H1 (cell line): Measurements from ENCODE around the gene DCTN2. TPM values are rescaled to one million over a fixed set of nuclear protein-coding genes. Genes with fewer than 3 reads are reported as not detected.

ENCODE experiments used
- CTCF ChIA-PET: fragments of 300-600 bp; sonication (Branson Sonifier 250); formaldehyde crosslinking; loops from one replicate; lab custom pipeline; 2021; ENCODE audit not compliant: partially characterized antibody; lab: Charles Lee
- POLR2A ChIA-PET: fragments of 300-600 bp; sonication (Branson Sonifier 250); formaldehyde crosslinking; loops from one replicate; lab custom pipeline; 2021; ENCODE audit warnings: inconsistent platforms; ENCODE audit not compliant: partially characterized antibody; lab: Charles Lee
- DNase-seq, 2 experiments: peaks; one replicate each; pipeline versions ENCODE4 v3.0.0 to v3.0.0-alpha.2; 2010 to 2022; ENCODE audit warnings: low spot score in 2 of 2, low read depth in 1 of 2, mixed read lengths in 1 of 2
- FAIRE-seq: peaks from 2 replicates; lab custom pipeline; 2011; peaks lifted over from hg19 to GRCh38; lab: Jason Lieb, UNC
- H2AFZ ChIP-seq: 2 replicates; pipeline ENCODE4 v1.8.1; 2012; ENCODE audit warnings: low read length, inconsistent platforms
- H2AK5ac ChIP-seq: 2 replicates; pipeline ENCODE4 v1.6.1; 2013; ENCODE audit warnings: low read depth, low read length
- H2BK120ac ChIP-seq: replicated peaks from 2 replicates; pipeline ENCODE3; 2013; ENCODE audit warnings: low read depth, low read length, inconsistent platforms
- H2BK12ac ChIP-seq: 2 replicates; pipeline ENCODE4 v1.6.1; 2013; ENCODE audit warnings: low read depth, low read length
- H2BK15ac ChIP-seq: 2 replicates; pipeline ENCODE4 v1.6.1; 2013; ENCODE audit warnings: low read length
- H2BK20ac ChIP-seq: 2 replicates; pipeline ENCODE4 v1.6.1; 2013; ENCODE audit warnings: low read length
- H2BK5ac ChIP-seq: 2 replicates; pipeline ENCODE4 v1.6.1; 2013; ENCODE audit warnings: low read depth, low read length
- H3K14ac ChIP-seq: 2 replicates; pipeline ENCODE4 v1.6.1; 2013; ENCODE audit warnings: inconsistent platforms; ENCODE audit not compliant: insufficient read length
- H3K18ac ChIP-seq: 2 replicates; pipeline ENCODE4 v1.6.1; 2013; ENCODE audit warnings: low read length; ENCODE audit errors: extremely low read depth
- H3K23ac ChIP-seq: 2 replicates; pipeline ENCODE4 v1.6.1; 2013; ENCODE audit warnings: inconsistent platforms; ENCODE audit not compliant: insufficient read length
- H3K23me2 ChIP-seq: 2 replicates; pipeline ENCODE4 v1.6.1; 2013; ENCODE audit warnings: low read depth, low read length
- H3K27ac ChIP-seq: 2 replicates; pipeline ENCODE4 v1.6.1; 2011; ENCODE audit warnings: low read depth, low read length, inconsistent platforms
- H3K27me3 ChIP-seq, 4 experiments: replicated peaks in 1 of 4; 1 replicate in 1 of 4; 2 replicates in 3 of 4; pipeline versions ENCODE4 v1.6.1 to v1.8.1; 2011 to 2013; ENCODE audit warnings: low read length in 3 of 4, mild to moderate bottlenecking in 3 of 4, inconsistent platforms in 2 of 4, mixed read lengths in 2 of 4, moderate library complexity in 1 of 4; ENCODE audit not compliant: control insufficient read depth in 3 of 4, insufficient read depth in 3 of 4; ENCODE audit errors: extremely low read depth in 1 of 4
- H3K36me3 ChIP-seq, 4 experiments: 2 replicates each; pipeline versions ENCODE4 v1.6.1 to v1.8.1; 2011 to 2013; ENCODE audit warnings: mild to moderate bottlenecking in 4 of 4, low read length in 3 of 4, moderate library complexity in 2 of 4, control low read depth in 1 of 4, inconsistent platforms in 1 of 4; ENCODE audit not compliant: insufficient read depth in 4 of 4, control insufficient read depth in 2 of 4
- H3K4ac ChIP-seq: replicated peaks from 2 replicates; pipeline ENCODE3; 2013; ENCODE audit warnings: low read length, low read depth, mixed read lengths, inconsistent platforms; ENCODE audit not compliant: insufficient read length
- H3K4me1 ChIP-seq, 4 experiments: replicated peaks in 1 of 4; 1 replicate in 1 of 4; 2 replicates in 3 of 4; pipeline versions ENCODE4 v1.6.1 to v1.8.1; 2011 to 2013; ENCODE audit warnings: low read length in 3 of 4, inconsistent platforms in 2 of 4, mixed read lengths in 1 of 4; ENCODE audit not compliant: insufficient read depth in 4 of 4, control insufficient read depth in 3 of 4
- H3K4me2 ChIP-seq, 2 experiments: 2 replicates each; pipeline versions ENCODE4 v1.6.1 to v1.8.1; 2011 to 2013; ENCODE audit warnings: low read depth in 2 of 2, low read length in 2 of 2, control low read depth in 1 of 2, inconsistent platforms in 1 of 2, mild to moderate bottlenecking in 1 of 2; ENCODE audit not compliant: insufficient read depth in 1 of 2
- H3K4me3 ChIP-seq, 4 experiments: fragments of 200-600, 300-600 bp in 1 of 4; sonication (generic), shearing (Covaris generic), sonication (Bioruptor Twin) in 1 of 4; 2 replicates each; pipeline versions ENCODE4 v1.5.1 to v1.8.1; 2011 to 2016; ENCODE audit warnings: low read length in 4 of 4, low read depth in 3 of 4, control low read depth in 2 of 4, inconsistent platforms in 2 of 4, mild to moderate bottlenecking in 2 of 4, mixed read lengths in 1 of 4, moderate library complexity in 1 of 4; ENCODE audit not compliant: insufficient read depth in 2 of 4; ENCODE audit errors: extremely low read depth in 1 of 4
- H3K56ac ChIP-seq: replicated peaks from 2 replicates; pipeline ENCODE3; 2013; ENCODE audit warnings: low read depth, mild to moderate bottlenecking, mixed read lengths, low read length, inconsistent platforms; ENCODE audit not compliant: insufficient read length
- H3K79me1 ChIP-seq: 2 replicates; pipeline ENCODE4 v1.6.1; 2013; ENCODE audit warnings: low read depth, low read length, control low read depth
- H3K79me2 ChIP-seq, 2 experiments: 2 replicates each; pipeline versions ENCODE4 v1.6.1 to v1.8.1; 2012 to 2013; ENCODE audit warnings: low read length in 2 of 2, mild to moderate bottlenecking in 2 of 2, inconsistent platforms in 1 of 2; ENCODE audit not compliant: insufficient read depth in 2 of 2, control insufficient read depth in 1 of 2
- H3K9ac ChIP-seq, 4 experiments: replicated peaks in 1 of 4; 1 replicate in 1 of 4; 2 replicates in 3 of 4; pipeline versions ENCODE4 v1.6.1 to v1.8.1; 2011 to 2013; ENCODE audit warnings: low read depth in 3 of 4, low read length in 3 of 4, control low read depth in 2 of 4, mild to moderate bottlenecking in 2 of 4, moderate library complexity in 2 of 4, inconsistent platforms in 1 of 4; ENCODE audit errors: extremely low read depth in 1 of 4
- H3K9me3 ChIP-seq, 2 experiments: 2 replicates each; pipeline versions ENCODE4 v1.6.1 to v1.8.1; 2012 to 2013; ENCODE audit warnings: mild to moderate bottlenecking in 2 of 2, moderate library complexity in 2 of 2, control low read depth in 1 of 2, inconsistent platforms in 1 of 2, low read depth in 1 of 2, low read length in 1 of 2, mixed read lengths in 1 of 2; ENCODE audit not compliant: insufficient read depth in 2 of 2
- H4K20me1 ChIP-seq, 2 experiments: replicated peaks in 1 of 2; 2 replicates each; pipeline versions ENCODE3 to v1.8.1; 2011 to 2013; ENCODE audit warnings: inconsistent platforms in 2 of 2, low read length in 2 of 2, mild to moderate bottlenecking in 1 of 2; ENCODE audit not compliant: insufficient read depth in 2 of 2, control insufficient read depth in 1 of 2
- H4K5ac ChIP-seq: 2 replicates; pipeline ENCODE4 v1.6.1; 2013; ENCODE audit warnings: low read length, low read depth, mixed read lengths, inconsistent platforms; ENCODE audit not compliant: insufficient read length
- H4K8ac ChIP-seq: 2 replicates; pipeline ENCODE4 v1.8.0; 2013; ENCODE audit warnings: mild to moderate bottlenecking, moderate library complexity, low read length, inconsistent platforms; ENCODE audit not compliant: insufficient read depth; ENCODE audit errors: extremely low read depth
- H4K91ac ChIP-seq: replicated peaks from 2 replicates; pipeline ENCODE3; 2013; ENCODE audit warnings: low read length, mixed read lengths, inconsistent platforms; ENCODE audit not compliant: insufficient read length
- CBX8 ChIP-seq: fragments of 300-800, 300-1000 bp; sonication (generic); IDR thresholded peaks from 2 replicates; pipeline ENCODE4 v1.7.1; 2016; ENCODE audit warnings: low read depth, low read length, borderline replicate concordance
- CEBPB ChIP-seq: IDR thresholded peaks from 2 replicates; pipeline ENCODE4 v1.6.1; 2012; ENCODE audit warnings: low read depth, low read length
- CTBP2 ChIP-seq: IDR thresholded peaks from 2 replicates; pipeline ENCODE4 v1.7.0; 2011; ENCODE audit warnings: borderline replicate concordance, mild to moderate bottlenecking, moderate library complexity, mixed read lengths, low read length; ENCODE audit not compliant: insufficient read depth, insufficient read length
- GTF2F1 ChIP-seq: IDR thresholded peaks from 2 replicates; pipeline ENCODE4 v1.6.1; 2012; ENCODE audit warnings: low read depth, low read length, improper control_type of control experiment, borderline replicate concordance
- KDM4A ChIP-seq: IDR thresholded peaks from one replicate; pipeline ENCODE4 v1.7.1; 2012; ENCODE audit warnings: low read depth, mild to moderate bottlenecking, moderate library complexity, low read length, inconsistent platforms; ENCODE audit not compliant: severe bottlenecking
- POLR2A ChIP-seq, 2 experiments: IDR thresholded peaks; 1 replicate in 1 of 2; 2 replicates in 1 of 2; pipeline ENCODE4 v1.6.1; 2011; ENCODE audit warnings: low read depth in 2 of 2, low read length in 2 of 2, mild to moderate bottlenecking in 2 of 2; ENCODE audit errors: control extremely low read depth in 1 of 2
- WGBS, 2 experiments: shearing (Covaris generic) in 1 of 2; methylation state at CpG; one replicate each; pipeline versions ENCODE4 v1.1.6 to v1.1.7; 2013 to 2015; ENCODE audit warnings: low lambda C conversion rate in 2 of 2, mixed read lengths in 2 of 2, inconsistent platforms in 1 of 2, low coverage in 1 of 2, missing lambda C conversion rate in 1 of 2; ENCODE audit not compliant: insufficient replicate concordance in 2 of 2, insufficient coverage in 1 of 2, insufficient read length in 1 of 2; ENCODE audit errors: extremely low coverage in 1 of 2, missing lambda C conversion rate in 1 of 2; 5-methylcytosine and 5-hydroxymethylcytosine counted together
- polyA plus RNA-seq, 7 experiments: library from polyadenylated mRNA; depleted of rRNA in 3 of 7; stranded (reverse) in 5 of 7; unstranded in 2 of 7; fragments of >200 nt in 5 of 7; fragments of 200-250 nt in 2 of 7; gene quantifications; 1 replicate in 5 of 7; 2 replicates in 1 of 7; 4 replicates in 1 of 7; pipeline versions ENCODE4 v1.2.1 to v1.2.3, GENCODE V29; 2011 to 2013; ENCODE audit warnings: missing spikeins in 2 of 7, mixed read lengths in 2 of 7
- total RNA-seq: library from RNA; stranded (reverse); fragmentation: NEBNext Ultra II Directional; extraction: Animal tissue kit (Norgen Biotek cat#: 25700); gene quantifications from 2 replicates; pipeline ENCODE4 v1.2.1, GENCODE V29; 2021

The DCTN2 gene
- total and polyA plus RNA-seq, 2 of the 8 experiments (the other 6 are each of a cell fraction or from before 2014, with no cell fraction given) = 90.3 to 91.9 TPM

GRCh38 chr12:57523706-57524614 lies 23.0 kb downstream of the DCTN2 start:
- H2BK20ac ChIP-seq = no peak overlapping the region
- H2AK5ac ChIP-seq = 0 out of 2 replicates have a peak overlapping the region, but pooled peaks have one; percentile 2
- peak overlapping the region in 1 of 4 experiments; percentile 35; a peak in 2 of 7 replicates for H3K9ac ChIP-seq
- H3K9me3 ChIP-seq = no peaks in the 10 kb centered on the region
- H3K4me2 ChIP-seq = peak overlapping the region; percentile 81 to 91
- H2AFZ ChIP-seq = no peak overlapping the region
- H4K20me1 ChIP-seq = peaks cover 5 to 16% of the 10 kb centered on the region in 2 experiments
- H4K8ac ChIP-seq = no peak overlapping the region
- H3K79me1 ChIP-seq = no peaks in the 10 kb centered on the region; the same call in 1 of the 2 replicates
- no peaks in the 10 kb centered on the region for H3K27me3 ChIP-seq
- H3K4me1 ChIP-seq = peaks cover 8 to 24% (median 14%) of the 10 kb centered on the region in 4 experiments
- no peak overlapping the region for H3K56ac ChIP-seq
- no peak for FAIRE-seq
- no peak overlapping the region for H3K4ac ChIP-seq
- WGBS, 2 experiments = 88% methylated on average over 14 of the region's 14 CpGs; no CpG with 5 or more reads in 1 of the 2 experiments
- no peak for DNase-seq
- no peak overlapping the region for H3K14ac ChIP-seq
- POLR2A ChIA-PET = interaction anchor here (0.8 to 4.5 kb wide), 24 partner anchors 8 to 227 kb away, joined by 3 to 26 read pairs (median 4); partner anchors contain the start of genes DCTN2, INHBE, OS9 and PIP4K2C
- H2BK120ac ChIP-seq = no peak overlapping the region
- H3K18ac ChIP-seq = no peak overlapping the region; the same call in 1 of the 2 replicates
- peaks cover 19% of the 10 kb centered on the region for H3K23me2 ChIP-seq
- no peak overlapping the region for H3K27ac ChIP-seq
- H3K23ac ChIP-seq = no peak overlapping the region
- CTCF ChIA-PET = interaction anchor here (0.8 to 4.8 kb wide), 12 partner anchors 8 to 101 kb away, joined by 3 to 29 read pairs (median 4); partner anchors contain the start of gene INHBE
- 0 out of 2 replicates have a peak overlapping the region, but pooled peaks have one; percentile 61 for H2BK5ac ChIP-seq
- no peak overlapping the region for H4K5ac ChIP-seq
- H3K79me2 ChIP-seq = peaks cover 0 to 17% of the 10 kb centered on the region in 2 experiments; a peak in 1 of 4 replicates
- H4K91ac ChIP-seq = no peak overlapping the region
- peaks cover 2 to 34% (median 6%) of the 10 kb centered on the region in 4 experiments; a peak in 5 of 8 replicates for H3K36me3 ChIP-seq
- no peak overlapping the region for H2BK12ac ChIP-seq
- H2BK15ac ChIP-seq = no peak overlapping the region
- peak overlapping the region; percentile 58 to 95 (median 83); a peak in 7 of 8 replicates for H3K4me3 ChIP-seq
- TF ChIP-seq CBX8 (no peak), GTF2F1 (no peak), KDM4A (no peak), POLR2A (IDR thresholded peaks at IDR 0.05; ENCODE audit: control extremely low read depth in 1 of 2, low read depth in 2 of 2, low read length in 2 of 2) (no peak), CEBPB (no peak), CTBP2 (no peak)
